HG03354 (cell line): ENCODE measurements around the gene CCDC33.

Experiments
- ATAC-seq: cut with Tn5 transposase; IDR thresholded peaks from one replicate; pipeline ENCODE4 v1.9.1; 2021; ENCODE audit warnings: mild to moderate bottlenecking; ENCODE audit not compliant: unreplicated experiment, poor library complexity, severe bottlenecking

CCDC33 gene

GRCh38 chr15:74274470-74275038 lies 38.4 kb downstream of the CCDC33 start:
- no peak for ATAC-seq

- no peak for ATAC-seq
Measured at GRCh38 chr15:74275957-74276356, 39.8 kb downstream of the CCDC33 start.

DNA sequence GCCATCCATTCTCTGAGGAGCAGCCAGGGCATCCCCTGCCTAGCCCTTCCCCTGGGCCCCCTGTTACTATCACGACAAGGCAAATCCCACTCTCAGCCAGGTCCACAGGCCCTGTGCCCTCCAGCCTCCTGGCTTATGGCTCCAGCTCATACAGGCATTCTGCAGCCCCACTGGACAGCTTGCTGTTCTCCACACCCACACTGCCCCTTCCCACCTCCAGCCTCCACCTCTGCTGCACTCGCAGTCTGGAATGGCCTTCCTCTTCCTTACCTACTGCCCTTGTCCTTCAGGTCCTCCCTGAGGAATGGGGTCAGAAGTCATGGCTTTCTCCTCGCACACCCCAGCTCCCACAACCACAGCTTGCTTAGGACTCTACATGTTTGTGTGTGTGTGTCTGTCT lies 40.4 kb downstream of the CCDC33 start:
- ATAC-seq: no peak

GRCh38 chr15:74277242-74277810 lies 41.2 kb downstream of the CCDC33 start:
- no peak for ATAC-seq

GRCh38 chr15:74278207-74278606 lies 42.1 kb downstream of the CCDC33 start:
- no peak for ATAC-seq

- no peak for ATAC-seq
Measured at GRCh38 chr15:74281147-74282133, 45.3 kb downstream of the CCDC33 start.

DNA sequence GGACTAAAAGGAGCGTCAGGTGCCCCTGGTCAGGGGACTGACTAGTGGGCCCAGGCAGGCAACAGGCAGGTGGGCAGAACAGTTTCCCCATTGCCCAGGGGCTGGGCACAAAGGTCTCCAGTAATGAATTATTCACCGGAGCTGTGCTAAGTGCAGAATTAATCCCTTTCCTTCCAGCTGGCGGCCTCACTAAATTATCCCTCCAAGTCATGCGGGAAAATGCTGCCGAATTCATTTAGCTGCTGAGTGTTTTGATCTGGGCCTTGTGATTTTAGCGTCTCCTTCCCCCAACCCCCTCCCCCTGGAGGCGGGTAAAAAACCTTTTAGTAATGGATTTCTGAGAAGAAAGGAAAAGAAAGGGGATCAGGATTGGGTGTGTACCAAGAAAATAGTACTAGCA lies 47.2 kb downstream of the CCDC33 start:
- no peak for ATAC-seq

GRCh38 chr15:74289671-74290070 lies 53.5 kb downstream of the CCDC33 start:
- ATAC-seq: no peak

- no peak for ATAC-seq
Measured at GRCh38 chr15:74290645-74291044, 54.5 kb downstream of the CCDC33 start.

- ATAC-seq: no peak
Measured at GRCh38 chr15:74291101-74292071, 55.3 kb downstream of the CCDC33 start.

DNA sequence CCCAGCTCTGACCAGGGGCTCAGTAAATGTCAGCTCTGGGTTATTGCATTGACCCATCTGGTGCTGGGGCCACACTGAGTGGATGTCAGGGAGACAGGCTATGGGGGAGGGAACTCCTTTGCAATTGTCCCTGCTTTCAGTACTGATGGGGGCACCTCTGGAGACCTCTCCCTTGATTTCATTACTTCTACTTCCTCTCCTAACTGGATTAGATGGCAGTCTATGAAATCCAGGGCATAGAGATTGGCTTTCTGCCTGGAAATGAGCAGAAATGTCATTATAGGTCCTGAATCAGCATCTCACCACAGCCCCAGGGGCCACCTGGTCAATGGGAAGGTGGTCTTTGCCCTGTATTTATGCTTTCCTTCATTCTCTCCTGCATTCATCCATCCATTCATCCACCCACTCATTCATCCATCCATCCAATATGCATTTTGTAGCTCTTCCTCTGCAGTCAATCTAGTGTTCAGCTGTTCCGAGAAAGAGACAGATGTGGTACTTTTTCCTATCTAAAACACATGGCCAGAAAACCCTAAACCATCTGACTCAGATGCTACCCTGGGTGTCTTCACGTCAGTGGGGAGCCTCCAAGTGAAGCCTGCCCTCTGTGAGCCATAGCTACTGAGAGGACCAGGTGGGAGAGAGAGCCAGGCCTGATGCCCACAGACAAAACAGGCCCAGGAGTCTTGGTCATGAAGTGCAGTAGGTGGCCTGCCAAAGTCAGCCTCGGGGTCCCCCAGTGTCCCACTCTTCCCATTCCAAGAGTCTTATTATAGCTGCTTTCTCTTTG lies 57.1 kb downstream of the CCDC33 start:
- ATAC-seq: no peak

- ATAC-seq: no peak
Measured at GRCh38 chr15:74294010-74294409, 57.9 kb downstream of the CCDC33 start.

- no peak for ATAC-seq
Measured at GRCh38 chr15:74295800-74296199, 59.7 kb downstream of the CCDC33 start.

GRCh38 chr15:74297887-74298286 lies 61.8 kb downstream of the CCDC33 start:
- no peak for ATAC-seq

DNA sequence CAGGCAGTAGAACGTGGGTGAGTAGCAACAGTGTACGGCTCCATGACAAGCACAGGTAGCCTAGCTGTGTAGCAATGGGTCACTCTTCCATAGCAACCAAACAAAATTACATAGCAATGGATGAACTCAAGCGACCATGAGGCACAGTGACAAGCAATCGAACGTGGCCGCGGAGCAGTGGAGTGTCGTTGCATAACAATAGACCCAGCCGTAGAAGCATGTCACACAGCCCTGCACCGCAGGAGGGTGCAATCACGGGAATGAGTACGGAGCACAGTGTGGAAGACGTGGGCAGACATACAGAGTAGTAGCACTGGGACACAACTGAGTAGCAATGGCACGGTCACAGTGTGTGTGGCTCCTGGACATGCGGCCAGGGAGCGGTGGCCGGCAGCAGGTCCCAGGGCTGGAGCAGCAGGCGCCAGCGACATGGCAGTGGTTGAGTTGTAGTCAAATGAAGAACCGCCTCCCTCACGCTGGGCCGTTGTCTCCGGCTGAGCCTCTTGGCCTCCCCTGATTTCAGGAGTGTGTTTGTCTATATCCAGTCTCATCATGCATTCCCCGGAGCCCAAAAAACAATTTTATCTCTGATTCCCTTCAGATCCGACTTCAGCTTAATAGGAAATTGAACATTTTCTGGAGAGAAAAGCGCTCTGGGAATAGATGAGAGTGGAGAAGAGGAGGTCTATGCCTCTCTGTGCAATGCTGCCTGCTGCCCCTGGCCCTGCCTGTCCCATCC lies 64.1 kb downstream of the CCDC33 start:
- ATAC-seq: no peak

DNA sequence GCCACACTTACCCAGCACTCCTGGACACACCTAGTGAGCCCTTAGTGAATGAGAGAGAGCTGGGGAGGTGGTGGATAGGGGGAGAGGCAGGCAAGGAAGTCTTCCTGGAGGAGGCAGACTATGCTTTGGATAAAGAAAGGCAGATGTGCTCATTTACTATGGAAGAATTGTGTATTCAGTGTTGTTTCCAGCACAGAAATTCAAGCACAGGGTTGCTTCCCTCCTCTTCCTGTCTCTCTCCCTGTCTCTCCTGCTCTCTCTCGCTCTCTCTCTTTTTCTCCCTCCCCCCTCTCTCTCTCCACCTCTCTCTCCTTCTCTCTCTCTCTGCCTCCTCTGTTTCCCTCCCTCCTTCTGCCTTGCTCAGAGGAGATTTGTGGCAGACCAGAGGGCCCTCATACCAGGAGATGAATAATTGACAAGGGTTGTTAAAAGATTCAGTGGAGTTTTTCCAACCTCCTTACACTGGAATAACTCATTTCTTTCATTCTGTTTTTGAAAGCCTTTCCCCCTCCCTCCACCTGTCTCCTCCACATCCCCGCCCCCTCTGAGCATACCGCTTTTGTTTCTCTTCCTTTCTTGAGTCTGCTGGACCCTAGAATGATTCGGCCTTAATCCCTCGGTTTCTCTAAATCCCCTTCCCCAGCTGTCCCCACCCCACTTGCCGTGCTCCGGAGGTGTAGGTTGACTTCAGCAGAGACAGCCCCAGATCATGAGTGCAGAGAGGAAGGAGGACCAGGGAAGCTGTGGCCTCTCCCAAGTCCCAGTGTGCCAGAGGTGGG lies 65.6 kb downstream of the CCDC33 start:
- no peak for ATAC-seq

- ATAC-seq: no peak
Measured at GRCh38 chr15:74302821-74303359, 66.8 kb downstream of the CCDC33 start.
